H54 (cell line): ENCODE measurements around the gene NFIL3.
"Not testable (repeated sequence)": the region's sequence is repeated elsewhere in the genome, so short reads cannot be mapped to it uniquely, and the experiment has no call there.

Experiments used
- DNase-seq: peaks from one replicate; pipeline ENCODE4 v3.0.0; 2011; ENCODE audit warnings: low spot score, mixed read lengths; ENCODE audit not compliant: insufficient read length
- FAIRE-seq: peaks from 3 replicates; lab custom pipeline; 2011; peaks lifted over from hg19 to GRCh38; lab: Jason Lieb, UNC
- POLR2A ChIP-seq: IDR thresholded peaks from 2 replicates; pipeline ENCODE4 v1.6.1; 2011; ENCODE audit warnings: low read depth, mild to moderate bottlenecking, low read length

NFIL3 gene, protein sequence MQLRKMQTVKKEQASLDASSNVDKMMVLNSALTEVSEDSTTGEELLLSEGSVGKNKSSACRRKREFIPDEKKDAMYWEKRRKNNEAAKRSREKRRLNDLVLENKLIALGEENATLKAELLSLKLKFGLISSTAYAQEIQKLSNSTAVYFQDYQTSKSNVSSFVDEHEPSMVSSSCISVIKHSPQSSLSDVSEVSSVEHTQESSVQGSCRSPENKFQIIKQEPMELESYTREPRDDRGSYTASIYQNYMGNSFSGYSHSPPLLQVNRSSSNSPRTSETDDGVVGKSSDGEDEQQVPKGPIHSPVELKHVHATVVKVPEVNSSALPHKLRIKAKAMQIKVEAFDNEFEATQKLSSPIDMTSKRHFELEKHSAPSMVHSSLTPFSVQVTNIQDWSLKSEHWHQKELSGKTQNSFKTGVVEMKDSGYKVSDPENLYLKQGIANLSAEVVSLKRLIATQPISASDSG

DNA sequence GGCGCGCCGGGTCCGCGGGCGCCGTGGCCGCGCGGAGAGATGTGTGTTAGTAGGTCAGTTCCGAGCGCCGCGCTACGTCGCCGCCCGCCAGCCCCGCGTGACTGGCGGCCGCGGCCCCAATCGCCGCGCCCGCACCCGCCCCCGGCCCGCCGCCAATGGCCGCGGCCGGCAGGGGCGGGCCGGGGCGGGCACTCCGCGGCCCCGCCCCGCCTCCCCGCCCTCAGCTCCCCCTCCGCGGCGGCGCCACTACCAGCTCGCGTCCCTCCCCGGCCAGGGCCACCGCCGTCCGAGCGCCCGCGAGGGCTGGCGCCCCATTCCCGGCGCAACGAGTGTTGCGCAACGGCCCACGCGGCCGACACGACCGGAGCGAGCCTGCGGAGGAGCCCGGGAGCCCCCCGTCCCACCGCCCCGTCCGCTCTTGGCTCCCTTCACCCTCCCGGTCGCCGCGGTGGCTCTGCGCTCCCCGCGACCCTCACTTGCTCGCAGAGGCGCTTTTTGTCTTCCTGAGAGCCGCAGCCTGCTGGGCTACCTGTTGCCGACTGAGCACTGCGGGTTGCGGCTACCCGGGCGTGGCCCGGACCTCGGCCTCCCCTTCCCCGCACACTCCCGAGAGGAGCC lies at the start of gene NFIL3:
TSS of gene NFIL3 (minus strand) at position 48 of the 618 bp plus-strand sequence. CDS start 13,098 bp downstream, outside the sequence.
- DNase-seq (peak; percentile 95), FAIRE-seq (no peak)
- peak; percentile 55 for TF ChIP-seq POLR2A

DNA sequence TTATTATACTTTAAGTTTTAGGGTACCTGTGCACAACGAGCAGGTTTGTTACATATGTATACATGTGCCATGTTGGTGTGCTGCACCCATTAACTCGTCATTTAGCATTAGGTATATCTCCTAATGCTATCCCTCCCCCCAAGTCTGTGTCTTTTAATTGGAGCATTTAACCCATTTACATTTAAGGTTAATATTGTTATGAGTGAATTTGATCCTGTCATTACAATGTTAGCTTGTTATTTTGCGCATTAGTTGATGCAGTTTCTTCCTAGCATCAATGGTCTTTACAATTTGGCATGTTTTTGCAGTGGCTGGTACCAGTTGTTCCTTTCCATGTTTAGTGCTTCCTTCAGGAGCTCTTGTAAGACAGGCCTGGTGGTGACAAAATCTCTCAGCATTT lies 47.9 kb upstream of the NFIL3 start:
- DNase-seq, FAIRE-seq: not testable (repeated sequence)

DNA sequence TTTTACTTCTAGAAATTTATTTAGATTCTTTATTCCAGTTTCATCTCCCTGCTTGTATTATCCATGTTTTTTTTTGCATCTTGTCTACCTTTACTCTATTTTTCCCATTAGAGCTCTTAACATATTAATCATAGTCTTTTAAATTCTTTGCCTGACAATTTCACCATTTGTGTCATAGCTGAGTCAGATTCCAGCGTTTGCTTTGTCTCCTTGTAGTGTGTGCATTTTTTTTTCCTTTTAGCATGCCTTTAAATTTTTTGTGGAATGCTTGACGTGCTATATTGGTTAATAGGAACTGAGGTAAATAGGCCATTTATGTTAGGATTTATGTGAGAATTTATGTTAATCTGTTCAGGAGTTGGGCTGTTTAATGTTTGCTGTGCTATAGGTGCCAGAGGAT lies 41.8 kb upstream of the NFIL3 start:
- DNase-seq = no peak
- no peak for FAIRE-seq
- no peak for TF ChIP-seq POLR2A

DNA sequence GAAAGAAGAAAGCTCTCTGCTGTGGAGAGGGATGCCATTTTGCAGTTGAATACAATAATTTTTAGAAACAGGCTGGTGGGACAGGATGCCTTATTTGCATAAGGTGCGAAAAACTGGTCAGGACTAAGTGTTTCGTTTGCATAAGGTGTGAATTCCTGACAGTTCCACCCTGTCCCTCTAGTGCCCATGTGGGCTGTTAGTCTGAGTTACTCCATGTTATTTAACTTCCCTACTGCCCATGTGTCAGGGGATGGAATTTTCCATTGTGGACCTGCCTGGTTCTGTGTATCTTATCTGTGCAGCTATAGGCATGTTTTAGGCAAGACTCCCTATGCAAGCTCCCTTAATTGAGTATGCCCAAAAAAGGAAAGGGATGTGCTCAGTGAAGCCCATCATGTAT lies 35.3 kb upstream of the NFIL3 start:
- FAIRE-seq (no peak), DNase-seq (no peak)
- TF ChIP-seq POLR2A = no peak

DNA sequence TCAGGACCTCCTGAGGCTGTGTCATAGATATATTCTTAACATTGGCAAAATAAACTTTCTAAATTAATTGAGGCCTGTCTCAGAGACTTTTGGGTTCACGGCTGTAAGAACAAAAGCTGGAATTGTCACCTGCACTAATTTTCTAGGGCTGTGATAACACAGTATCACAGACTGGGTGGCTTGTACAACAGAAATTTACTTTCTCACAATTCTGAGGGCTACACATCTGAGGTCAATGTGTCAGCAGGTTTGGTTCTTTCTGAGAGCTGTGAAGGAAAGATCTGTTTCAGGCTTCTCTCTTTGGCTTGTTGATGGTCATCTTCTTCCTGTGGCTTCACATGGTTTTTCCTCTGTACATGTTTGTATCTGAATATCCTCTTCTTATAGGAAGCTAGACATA lies 29.2 kb upstream of the NFIL3 start:
- DNase-seq = no peak
- no peak for TF ChIP-seq POLR2A
- FAIRE-seq = no peak

DNA sequence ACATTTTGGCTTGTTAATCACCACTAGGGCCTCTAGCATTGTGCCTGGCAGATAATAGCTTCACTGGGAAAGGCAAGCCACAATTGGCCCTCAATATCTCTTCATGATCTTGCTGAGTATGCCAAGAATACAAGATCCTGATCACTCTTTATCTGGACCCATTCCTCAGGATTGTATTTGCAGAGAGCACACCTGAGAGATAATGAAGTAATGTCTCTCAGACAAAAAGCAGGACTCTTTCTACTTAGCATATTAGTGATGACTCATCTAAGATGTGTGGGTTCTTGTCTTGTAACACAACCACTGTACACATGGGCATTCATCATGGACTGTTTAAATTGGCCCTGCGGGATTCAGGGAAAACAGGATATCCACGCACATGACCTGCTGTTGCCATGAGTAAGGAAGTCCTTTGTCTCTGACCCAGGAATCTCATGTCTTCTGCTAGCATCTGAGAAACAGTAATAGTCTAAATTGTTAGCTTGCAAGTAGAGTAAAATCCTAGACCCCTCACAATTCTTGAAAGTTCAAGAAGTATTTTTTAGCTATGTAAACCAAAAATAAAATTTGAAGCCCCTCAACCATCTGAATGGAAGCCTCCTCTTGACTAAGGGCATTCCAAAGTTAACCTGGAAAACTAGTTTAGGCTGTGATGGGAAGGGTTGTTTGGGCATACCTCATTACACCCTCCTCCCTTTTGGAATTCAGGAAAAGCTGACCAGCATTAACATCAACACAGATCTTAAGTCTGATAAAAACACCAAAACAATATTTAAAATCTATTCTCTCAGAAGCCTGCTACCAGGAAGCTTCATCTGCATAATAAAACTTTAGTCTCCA lies 28.0 kb upstream of the NFIL3 start:
- TF ChIP-seq POLR2A = no peak
- DNase-seq (no peak), FAIRE-seq (peak; percentile 43)

DNA sequence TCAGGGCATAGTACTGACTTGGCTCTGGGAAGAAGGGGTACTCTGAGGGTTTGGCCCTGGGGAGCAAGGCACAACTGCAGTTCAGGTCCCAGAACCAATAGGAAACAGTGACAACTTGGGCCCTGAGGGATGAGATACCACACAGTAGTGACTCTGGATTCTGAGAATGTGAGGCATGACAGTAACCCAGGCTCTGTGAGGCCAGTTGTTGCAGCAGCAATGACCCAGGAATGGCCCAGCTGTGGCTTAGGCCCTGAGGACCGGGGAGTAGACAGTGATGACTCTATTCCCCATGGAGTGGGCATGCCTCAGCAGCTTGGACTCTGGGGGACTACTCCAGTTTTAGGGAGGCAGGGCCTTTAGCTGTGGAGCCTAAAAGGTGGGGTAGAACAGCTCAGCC lies 21.5 kb upstream of the NFIL3 start:
- no peak for FAIRE-seq
- DNase-seq = no peak
- TF ChIP-seq POLR2A = no peak

DNA sequence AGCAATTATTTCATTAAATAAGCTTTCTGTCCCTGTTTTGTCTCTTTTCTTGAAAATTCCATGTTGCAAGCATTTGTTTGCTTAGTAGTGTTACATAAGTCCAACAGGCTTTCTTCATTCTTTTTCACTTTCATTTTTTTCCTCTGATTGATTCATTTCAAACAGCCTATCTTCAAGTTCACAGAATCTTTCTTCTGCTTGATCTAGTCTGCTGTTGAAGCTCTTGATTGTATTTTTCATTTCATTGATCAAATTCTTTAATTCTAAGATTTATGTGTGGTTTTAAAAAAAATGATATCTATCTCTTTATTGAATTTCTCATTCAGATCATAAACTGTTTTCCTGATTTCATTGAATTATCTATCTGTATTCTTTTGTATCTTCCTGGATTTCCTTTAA lies 20.4 kb upstream of the NFIL3 start:
- no peak for FAIRE-seq
- no peak for TF ChIP-seq POLR2A
- DNase-seq = no peak

DNA sequence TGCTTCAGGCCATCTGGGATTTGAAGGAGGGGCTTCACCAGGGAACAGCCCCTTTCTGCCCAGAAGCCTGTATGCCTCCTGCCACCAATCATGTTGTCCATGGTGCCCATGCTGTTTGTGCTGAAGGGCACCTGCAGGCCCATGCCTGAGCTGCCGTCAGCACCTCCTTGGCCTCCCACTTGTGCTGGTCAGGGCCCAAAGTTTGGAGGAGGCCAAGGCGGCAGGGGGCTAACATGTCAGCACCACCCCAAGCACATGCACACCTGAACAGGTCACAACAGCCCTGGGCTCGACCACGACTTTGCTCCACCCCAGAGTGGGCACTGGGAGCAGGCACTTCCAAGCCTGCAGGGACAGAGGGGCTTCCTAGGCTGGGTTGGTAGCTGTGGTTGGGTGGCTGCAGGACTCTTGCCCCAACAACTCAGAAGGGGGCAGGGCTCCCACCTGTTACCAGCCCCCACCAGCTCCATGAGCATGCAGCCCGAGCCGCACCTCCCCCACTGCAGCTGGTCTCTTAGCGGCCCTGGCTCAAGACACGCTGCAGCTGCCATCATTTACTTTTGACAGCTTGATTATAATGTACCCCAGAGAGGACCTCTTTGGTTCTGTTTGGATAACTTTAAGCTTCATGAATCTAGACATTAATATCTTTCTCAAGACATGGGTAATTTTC lies 19.8 kb upstream of the NFIL3 start:
- DNase-seq (no peak), FAIRE-seq (no peak)
- no peak for TF ChIP-seq POLR2A

DNA sequence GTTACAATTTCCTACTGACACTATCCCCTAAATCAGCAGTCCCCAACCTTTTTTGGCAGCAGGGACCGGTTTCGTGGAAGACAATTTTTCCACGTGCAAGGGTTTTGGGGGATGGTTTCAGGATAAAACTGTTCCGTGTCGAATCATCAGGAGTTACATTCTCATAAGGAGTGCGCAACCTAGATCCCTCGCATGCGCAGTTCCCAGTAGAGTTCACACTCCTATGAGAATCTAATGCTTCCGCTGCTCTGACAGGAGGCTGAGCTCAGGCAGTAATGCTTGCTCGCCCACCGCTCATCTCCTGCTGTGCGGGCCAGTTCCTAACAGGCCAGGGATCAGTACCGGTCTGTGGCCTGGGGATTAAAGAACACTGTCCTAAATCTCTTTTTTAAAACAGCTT lies 13.2 kb upstream of the NFIL3 start:
- DNase-seq = no peak
- no peak for TF ChIP-seq POLR2A
- FAIRE-seq = no peak

DNA sequence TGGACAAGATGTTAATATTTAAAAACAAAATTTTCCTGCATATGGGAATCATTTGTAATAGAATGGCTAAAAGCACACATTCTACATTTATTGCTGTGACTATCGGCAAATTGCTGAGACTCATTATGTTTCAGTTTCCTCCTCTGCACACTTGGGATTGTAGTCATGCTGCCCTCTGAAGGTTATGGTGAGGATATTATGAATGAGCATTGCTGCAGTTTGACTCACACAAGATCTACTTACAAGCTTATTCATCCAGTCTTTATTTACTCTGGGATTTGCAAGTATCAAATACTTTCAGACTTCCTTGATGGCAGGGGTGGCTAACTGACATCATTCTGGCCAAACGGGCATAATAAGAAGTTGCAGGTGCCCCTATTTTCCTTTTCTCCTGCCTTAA lies 9.5 kb upstream of the NFIL3 start:
- DNase-seq (peak; percentile 70), FAIRE-seq (peak; percentile 99)
- TF ChIP-seq POLR2A = no peak

DNA sequence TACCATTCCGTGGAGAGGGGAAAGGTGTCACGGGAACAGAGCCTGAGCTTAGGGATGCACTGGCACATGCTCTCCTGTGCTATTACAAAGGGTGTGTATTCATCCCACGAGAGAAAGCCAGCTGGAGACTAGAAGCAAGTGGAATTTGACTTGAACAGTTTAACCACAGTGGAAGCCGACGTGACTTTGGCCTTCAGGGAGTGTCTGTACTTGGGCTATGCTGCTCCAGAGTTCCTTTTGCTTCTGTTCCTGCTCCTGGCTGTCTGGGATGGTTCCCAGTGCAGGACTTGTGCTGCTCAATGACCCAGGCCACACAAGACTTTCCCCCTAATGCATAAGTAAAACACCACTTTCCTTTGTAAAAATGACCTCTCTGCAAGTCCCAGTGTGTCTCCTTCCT lies 7.9 kb upstream of the NFIL3 start:
- no peak for TF ChIP-seq POLR2A
- FAIRE-seq = no peak
- no peak for DNase-seq

DNA sequence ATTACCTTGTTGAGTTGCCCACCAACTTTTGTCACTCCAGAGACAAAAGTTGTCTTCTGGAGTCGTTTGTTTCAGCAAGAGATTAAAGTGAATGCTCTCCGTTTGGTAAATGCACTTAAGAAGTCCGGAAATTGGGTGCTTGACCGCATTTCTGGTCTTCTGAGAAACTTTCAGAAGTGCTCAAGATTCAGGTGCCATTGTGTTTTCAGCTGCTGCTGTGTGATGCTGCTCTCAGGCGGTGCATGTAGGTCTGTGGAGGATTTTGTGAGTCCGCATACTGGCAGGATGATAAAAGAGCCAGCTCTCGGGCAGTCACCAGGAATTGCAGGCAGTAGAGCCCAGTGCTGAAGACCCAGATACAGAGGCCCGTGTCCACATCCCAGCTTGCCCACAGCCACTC lies 5.9 kb upstream of the NFIL3 start:
- TF ChIP-seq POLR2A = no peak
- DNase-seq (no peak), FAIRE-seq (no peak)
